HUDEP-2 (cell line): Measurements from ENCODE around the gene MAGI2.
A peak's percentile ranks its signal among the peaks of the same experiment; 100 is the strongest.

Experiments
- DNase-seq, 76 experiments: peaks; one replicate each; lab custom pipeline; 2025; ENCODE audit not compliant: unreplicated experiment in 76 of 76; lab: John Stamatoyannopoulos, UW

Gene MAGI2

DNA sequence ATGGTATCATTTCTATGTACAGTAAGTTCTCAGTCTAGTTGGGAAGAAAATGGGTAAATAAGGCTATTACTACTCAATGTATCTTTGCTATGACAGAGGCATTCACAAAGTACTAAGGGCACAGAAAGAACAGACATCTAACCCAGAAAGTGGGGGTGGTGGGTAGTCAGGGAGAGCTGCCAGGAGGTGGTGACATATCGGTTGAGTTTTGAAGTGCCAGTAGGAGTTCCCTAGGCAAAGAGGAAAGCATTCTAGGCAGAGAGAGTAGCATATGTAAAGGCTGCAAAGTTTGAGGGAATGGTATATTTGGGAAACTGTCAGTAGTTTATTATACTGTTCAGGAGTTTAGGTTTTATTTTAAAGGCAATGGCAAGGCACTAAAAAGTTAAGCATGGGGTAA lies 1372.1 kb downstream of the MAGI2 start:
- DNase-seq, result no peak

DNA sequence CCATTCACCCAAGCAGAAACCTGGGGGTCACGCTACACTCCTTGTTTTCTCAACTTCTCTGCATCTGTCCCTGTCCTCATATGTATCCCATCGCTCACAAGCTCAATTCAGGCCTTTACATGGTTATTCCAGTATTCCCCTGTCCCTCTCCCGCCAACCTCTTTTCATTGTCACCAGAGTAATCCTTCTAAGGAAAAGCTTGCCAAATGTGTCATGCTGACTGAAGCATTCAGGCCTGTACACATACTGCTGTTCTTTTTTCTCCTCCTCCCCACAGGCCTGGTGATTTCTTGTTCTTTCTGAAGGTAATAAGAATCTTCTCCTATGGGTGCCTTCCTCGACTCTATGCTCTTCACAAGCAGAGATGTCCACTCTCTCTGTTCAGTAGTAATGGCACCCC lies 1372.7 kb downstream of the MAGI2 start:
- no peak for DNase-seq

DNA sequence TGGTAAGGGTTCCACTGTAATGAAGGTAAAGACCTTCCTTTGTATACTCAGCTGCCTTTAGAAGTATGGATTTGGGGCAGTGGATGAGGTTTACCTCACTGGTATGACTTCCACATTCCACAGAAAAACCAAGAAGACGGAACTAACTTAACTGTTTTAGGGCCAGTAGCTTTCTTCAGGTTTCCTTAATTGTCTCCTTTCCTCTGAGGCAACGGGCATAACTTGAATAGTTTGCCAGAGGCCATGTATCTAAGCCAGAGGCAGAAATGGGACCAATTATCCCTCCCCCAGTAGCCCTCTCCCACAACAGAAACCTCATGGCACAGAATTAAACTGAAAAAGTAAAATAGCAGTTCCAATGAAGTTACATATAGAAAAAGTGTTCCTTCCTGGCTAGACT lies 1373.2 kb downstream of the MAGI2 start:
- no peak for DNase-seq

DNA sequence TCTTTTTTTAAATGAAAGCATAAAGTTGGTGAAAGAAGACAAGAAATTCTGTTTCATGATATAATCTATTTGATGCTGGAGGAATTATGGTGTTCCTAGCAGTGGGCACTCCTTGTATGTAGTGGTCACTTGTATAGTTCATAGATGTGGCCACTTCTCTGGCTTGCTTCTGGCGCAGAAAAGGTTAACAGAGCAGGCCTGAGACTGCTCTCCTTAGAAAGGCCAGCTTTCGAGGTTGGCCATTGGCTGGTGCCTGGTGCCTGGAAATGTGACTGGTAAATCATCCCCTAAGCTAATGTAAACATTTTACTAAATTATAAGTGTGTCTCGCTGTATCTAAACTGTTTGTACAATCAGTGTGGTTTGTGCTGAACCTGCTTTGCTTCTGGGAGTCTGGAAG lies 1378.8 kb downstream of the MAGI2 start:
- DNase-seq, result no peak

DNA sequence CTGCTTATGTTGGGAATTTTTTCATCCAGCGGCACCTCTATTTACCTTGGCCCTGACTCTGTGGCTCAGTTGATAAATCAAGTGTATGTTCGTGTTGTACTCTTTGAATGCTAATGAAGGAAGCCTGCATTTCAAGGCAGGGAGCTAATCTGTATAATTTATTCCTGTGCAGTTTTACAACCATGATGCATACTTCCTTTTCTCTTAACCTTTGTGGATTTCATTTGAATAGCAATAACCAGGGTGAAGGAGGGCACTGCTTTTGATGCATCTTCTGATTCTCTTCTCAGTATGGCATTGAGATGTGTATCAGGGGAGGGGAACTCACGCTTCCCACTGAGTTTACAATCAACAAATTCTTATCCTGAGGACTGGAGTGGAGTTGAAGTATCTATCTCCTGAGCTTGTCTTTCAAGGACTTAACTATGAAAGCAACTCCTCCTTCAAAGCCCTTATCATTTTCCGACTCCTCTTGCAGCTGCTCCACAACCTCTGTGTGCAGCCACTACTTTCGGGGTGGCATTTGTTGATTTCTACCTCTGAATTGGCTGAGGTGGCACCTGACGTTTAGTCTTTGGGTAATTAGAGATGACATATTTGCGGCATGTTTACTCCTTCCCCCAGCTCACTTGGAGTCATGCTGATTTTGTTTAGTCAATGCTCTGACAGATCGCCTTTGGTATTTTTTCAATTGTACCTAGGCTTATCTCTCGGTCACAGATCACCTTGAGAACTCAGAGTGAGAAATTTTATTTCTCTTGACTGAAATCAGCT lies 1379.7 kb downstream of the MAGI2 start:
- peak in 3 of 76 experiments; percentile 1 to 18 (median 6) for DNase-seq

DNA sequence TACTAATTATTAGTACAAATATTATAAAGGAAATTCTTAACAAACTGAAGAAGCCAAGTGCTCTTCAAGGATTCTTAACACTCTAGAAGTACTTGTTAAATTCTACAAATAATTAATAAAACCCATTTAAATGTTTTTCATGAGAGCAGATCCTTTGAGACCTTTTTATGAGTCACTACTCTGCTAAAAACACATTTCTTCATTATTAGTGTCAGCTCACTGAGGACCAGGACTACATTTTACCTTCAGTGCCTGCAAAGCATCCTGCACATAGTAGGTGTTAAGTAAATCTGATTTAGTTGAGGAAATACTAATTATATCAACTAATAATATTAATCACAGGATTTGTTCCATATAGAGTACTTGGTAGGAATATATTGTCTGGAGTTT lies 1381.3 kb downstream of the MAGI2 start:
- DNase-seq, result no peak

DNA sequence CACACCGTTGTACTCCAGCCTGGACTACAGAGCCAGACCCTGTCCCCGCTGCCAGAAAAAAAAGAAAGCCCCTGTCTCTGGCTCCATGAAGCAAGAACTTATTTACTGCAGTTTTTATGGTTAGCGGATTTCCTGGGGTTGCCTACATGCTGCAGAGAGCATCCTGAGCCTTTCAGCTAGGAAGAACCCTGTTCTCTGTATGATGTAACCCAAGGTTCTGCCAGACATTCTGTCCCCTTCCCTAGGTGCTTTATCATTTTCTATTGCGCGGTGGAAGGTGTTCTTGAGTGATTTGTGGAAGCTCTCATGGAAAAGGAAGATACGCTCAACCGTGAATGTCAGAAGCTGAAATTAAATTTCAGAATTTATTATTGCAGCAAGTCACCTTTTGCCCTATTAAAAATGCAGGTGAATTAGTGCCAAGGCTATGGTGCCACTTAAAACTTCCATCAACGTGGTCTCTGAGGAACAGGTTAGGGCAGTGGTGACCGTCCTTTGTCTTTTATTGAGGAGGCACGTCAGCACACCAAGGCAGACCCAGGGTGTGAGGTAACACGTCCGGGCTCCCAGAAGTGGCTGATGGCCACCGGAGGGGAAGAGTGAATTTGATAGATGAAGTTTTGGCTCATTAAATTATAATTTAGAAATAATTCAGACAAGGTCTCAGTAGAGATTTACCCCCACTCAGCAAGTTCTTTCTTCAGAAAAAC lies 1381.8 kb downstream of the MAGI2 start:
- no peak for DNase-seq

DNA sequence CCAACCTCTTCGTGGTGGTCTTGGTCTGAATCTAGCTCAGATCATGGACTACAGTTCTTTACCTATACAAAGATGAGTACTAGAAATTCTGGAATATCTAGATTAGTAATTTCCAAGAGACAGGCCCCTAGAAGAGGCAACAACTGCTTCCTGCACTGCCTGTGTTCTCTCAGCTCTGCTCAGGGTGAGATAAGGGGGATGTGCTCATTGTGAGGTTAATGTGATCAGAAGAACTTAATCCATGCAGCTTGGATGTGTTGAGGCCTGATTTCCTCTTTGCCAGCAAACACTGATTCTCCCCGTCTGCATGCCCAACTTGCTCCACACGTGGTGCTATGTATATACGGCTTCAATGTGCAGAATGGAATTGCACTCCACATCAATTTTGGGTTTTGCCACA lies 1386.9 kb downstream of the MAGI2 start:
- DNase-seq, result no peak

DNA sequence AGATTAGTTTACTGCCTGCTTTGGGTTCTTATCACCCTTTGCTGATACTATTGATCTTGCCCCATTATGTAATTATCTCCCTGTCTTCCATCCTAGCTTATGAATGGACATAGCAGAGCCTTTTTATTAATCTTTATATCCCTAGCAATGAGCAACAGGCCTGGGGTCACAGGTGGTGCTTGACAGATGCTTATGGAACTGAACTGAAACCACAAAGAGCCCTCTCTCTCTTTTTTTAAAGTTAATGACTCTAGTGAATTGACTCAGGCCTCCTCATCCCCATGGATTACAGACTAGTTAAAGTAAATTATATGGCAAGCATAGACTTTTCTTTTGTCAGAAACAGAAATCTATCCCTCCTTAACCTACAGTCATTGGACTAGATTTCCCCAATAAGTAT lies 1389.7 kb downstream of the MAGI2 start:
- no peak for DNase-seq

DNA sequence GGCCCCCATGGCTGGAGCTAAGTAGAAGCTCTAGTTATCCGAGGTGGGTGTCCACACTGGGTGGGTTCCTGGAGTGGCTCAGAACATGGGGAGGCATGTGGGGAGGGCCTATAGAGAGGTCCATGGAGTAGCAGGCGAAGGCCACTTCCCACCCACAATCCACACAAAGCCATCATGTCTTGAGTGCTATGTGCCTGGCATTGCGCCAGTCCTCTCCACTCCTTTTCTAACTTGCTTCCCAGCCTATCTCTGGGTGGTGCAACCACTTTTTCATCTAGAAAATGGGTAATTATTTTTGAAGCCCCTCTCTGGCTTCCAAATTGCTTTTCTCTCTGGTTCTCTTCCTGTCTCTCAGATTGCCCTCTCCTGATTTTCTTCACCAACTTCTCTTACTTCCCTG lies 1391.3 kb downstream of the MAGI2 start:
- peak in 1 of 76 experiments; percentile 1 for DNase-seq

DNA sequence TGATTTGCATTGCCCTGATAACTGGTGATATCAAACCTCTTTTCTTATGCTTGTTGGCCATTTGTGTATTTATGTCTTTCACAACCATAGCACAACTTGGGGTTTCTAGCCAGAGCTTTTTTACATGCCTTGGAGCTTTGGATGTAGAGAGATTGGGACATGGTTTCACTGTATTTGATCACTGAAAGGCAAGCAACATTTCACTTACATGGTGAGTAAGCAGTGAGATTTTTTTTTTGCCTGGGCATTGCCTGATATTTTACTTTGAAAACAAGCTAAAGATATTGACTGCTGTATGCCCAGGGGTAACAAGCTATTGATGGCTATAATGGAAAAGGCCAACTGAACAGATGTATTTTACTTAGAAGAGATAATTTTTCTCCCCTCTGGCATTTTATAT lies 1395.9 kb downstream of the MAGI2 start:
- DNase-seq, result no peak

DNA sequence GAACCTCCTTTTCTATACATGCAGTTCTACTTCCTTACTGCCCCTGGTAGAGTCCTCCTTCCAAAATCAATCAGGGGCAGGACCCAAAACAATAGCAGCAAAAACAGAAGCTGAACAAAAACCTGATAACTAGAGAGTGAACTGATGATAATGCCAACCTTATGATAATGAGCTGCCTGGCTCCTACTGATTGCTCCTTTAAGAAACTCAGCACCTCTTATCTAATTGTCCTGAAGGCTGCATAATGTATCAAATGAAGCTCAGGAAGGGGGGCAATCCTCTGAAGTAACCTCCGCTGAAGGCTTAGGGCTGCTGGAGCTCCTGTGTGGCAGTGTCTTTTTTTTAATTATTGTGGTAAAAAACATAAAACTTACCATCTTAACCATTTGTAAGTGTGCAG lies 1397.9 kb downstream of the MAGI2 start:
- DNase-seq, result peak in 41 of 76 experiments; percentile 2 to 70 (median 29)

DNA sequence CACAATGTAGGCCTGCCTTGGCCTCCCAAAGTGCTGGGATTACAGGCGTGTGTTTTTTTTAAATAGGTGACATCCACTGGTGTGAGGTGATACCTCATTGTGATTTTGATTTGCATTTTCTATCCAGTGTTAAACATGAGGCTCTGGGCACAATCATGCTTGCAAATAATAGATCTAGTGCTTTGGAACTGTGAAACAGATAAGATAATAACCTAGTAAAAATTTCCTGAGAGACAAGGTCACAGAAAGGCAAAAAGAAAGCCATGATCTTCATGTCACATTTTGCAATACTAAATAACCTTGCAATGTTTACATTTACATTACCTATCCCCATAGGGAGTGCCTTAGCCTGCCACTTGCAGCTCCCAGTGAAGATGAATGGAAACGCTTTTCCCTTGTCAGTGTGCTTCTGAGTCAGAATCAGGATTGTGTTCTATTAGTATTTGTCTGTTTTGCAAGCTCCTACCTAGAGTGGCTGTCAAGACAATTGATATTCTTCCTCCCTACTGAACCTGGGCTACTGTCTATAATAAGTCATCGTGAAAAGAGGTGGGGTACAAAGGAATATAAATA lies 1398.4 kb downstream of the MAGI2 start:
- no peak for DNase-seq

DNA sequence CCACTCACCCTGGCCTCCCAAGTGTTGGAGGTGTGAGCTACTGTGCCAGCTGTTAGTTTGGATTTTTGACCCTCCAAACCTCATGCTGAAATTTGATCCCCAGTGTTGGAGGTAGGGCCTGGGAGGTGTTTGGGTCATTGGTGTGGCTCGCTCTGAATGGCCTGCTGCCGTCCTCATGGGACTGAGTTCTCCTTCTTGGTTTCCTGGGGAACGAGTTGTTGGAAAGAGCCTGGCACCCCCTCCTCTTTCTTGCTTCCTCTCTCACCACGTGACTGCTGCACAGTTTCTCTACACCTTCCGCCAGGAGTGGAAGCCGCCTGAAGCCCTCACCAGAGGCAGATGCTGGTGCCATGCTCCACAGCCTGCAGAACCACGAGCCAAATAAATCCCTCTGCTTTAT lies 1401.4 kb downstream of the MAGI2 start:
- no peak for DNase-seq

DNA sequence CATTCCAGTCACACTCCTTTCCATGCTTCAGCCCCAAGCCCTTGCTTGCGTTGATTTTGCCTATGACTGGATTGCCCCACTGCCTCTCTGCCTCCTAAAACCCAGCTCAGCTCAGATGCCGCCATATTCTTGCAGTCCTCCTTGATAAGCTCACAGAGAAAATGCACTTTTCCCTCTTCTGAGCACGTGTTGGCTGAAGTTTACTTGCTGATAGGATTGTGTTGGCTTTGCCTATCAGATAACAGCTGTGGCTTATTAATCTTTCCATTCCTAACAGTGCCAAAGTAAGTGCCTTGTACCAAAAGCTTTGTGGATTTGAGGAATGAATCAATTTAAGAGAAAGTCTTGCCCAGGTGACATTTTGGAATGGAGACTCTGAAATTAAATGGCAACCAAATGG lies 1405.7 kb downstream of the MAGI2 start:
- no peak for DNase-seq

DNA sequence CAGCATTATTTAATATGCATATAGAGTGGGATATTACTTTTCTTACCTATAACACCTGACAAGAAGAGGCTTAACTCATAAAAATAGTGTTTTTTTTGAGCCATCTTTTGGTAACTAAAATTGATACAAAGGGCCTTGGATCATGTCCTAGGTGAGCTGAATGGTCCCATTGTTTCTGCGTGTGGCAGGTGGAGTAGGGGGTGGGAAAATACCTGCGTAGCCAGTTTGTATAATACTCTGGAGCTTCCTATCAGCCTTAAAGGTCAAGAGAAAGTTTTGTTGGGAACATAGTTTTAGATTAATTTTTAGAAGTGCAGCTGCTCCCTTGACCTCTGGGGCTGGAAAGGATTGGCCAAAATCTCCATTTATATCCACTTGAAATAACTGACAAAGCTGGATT lies 1410.3 kb downstream of the MAGI2 start:
- DNase-seq, result no peak

DNA sequence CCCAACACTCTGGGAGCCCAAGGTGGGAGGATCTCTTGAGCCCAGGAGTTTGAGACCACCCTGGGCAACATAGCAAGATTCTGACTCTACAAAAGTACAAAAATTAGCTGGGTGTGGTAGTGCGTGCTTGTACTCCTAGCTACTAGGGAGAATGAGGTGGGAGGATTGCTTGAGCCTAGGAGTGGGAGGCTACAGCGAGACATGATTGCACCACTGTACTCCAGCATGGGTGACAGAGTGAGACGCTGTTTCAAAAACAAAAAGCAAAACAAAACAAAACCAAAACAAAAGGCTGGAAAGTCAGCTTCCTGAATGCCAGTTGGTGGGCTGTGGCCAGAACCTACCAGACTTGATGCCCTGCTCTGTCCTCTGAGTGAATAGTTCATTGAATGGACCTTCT lies 1412.0 kb downstream of the MAGI2 start:
- no peak for DNase-seq

DNA sequence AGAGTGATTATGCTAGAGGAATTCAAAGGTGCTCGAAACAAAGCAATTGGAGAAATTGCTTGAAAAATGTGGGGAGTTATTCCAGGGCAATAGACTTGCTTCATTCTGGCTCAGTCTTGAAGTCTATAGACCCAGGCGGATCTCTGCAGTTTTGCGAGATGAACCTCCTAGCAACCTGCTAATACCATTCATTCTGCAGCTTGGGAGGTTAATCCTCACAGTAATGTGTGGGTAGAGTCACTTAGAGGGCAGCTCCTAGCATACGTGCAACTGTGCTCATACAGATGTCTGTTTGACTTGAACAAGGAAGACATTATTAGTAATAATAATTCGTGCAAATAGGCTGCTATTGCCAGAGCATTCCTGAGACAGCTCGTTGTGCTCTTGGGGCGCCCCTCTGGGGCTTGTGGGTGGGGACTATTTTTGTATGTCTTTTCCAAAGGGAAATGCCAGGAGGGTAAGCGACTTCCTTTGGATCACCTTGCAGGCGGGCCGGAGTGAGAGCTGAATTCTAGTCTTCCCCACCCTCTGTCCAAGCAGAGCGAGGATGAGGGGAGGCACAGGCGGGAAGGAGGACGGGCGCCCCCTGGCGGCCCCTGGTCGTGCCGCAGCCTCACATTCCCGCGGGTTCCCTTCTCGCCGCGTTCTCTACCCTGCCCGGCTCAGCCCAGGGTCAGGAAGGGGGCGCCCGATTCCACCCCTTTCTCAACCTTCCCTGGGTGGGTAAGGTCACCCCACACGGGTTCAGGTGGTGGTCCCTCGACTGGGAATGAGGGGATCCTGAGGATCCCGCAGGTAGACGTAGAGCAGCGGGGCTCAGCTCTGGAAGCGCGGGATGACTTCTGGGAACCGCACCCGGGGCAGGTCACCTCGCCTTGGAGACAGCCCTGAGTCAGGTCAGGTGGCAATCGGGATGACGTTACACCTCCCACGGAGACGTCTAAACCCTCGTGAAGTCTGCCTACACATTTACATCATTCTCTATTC lies 1413.4 kb downstream of the MAGI2 start:
- DNase-seq, result peak in 35 of 76 experiments; percentile 3 to 46 (median 17)

DNA sequence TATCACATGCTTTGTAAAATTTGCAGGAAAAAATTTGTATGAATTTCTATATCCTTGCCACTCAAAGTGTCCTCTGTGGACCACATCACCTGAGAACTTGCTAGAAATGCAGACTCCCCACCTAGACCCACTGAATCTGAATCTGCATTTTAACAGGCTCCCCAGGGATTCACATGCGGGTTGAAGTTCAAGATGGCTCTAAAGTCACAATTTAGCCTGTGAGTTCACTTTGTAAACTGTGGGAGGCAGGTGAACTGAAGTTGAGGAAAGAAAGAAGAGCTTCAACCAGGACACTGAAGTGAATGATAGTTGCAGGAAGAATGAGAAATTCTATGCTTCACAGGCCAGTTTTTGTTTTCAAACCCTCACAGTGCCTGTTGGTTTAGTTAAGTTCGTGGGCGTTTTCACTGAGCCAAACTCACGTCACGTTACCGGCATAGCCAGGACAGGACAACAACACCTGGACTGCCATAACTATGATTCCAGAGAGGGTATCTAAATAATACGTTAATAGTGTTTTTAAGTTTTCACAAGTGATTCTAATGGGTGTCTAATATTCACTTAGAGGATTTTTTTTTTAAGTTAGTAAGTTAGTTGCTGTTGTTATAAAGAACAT lies 1414.9 kb downstream of the MAGI2 start:
- DNase-seq, result no peak

DNA sequence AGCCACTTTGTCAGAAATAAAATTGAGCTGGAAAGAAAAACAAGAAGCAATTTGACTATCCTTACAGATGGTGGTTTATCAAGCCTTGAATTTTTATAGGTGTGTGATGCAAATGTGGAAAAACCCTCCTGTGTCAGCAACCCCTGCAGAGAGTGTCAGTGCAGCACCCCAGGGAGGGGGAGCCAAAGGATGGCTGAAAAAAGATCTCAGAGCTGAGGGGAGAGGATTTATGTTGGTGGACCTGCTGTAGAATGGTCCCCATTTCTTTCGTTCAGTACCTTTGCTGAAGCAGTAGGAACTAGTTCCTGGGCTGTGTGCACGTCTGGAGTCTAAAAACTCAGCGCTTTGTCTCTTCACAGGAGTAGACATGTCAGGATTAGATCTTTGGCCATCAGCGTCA lies 1415.9 kb downstream of the MAGI2 start:
- no peak for DNase-seq
